Activated CD8-positive, alpha-beta T cell treated with anti-CD3 and anti-CD28 coated beads, Interleukin-2, amount 10 ng/mL, durations not matched to agents 7 days and 5 days (primary cell): ENCODE measurements around the gene PABPN1. TPM values are rescaled to one million over a fixed set of nuclear protein-coding genes. Genes with fewer than 3 reads are reported as not detected.

Experiments
- ATAC-seq: fragments of 150-1000 bp; cut with Tn5 transposase; one replicate; pipeline ENCODE4 v1.10.0; 2021; ENCODE audit warnings: moderate library complexity
- CTCF ChIA-PET: fragments of 350-600 bp; sonication (Branson Sonifier 250); formaldehyde crosslinking; loops from one replicate; lab custom pipeline; 2021; ENCODE audit warnings: antibody characterized with exemption; lab: Charles Lee
- POLR2A ChIA-PET: fragments of 350-600 bp; sonication (Branson Sonifier 250); formaldehyde crosslinking; loops from one replicate; lab custom pipeline; 2021; ENCODE audit warnings: antibody characterized with exemption; lab: Charles Lee
- DNase-seq: peaks from one replicate; pipeline ENCODE4 v3.0.0-alpha.2; 2020
- H3K27ac Mint-ChIP-seq: one replicate; pipeline ENCODE4 v1.8.0; 2021; ENCODE audit warnings: mild to moderate bottlenecking, mixed read lengths
- H3K27me3 Mint-ChIP-seq: one replicate; pipeline ENCODE4 v1.8.0; 2021; ENCODE audit warnings: low read depth, mixed read lengths
- H3K36me3 Mint-ChIP-seq: one replicate; pipeline ENCODE4 v1.8.0; 2021; ENCODE audit warnings: low read depth, mixed read lengths
- H3K4me1 Mint-ChIP-seq: one replicate; pipeline ENCODE4 v1.8.0; 2021; ENCODE audit warnings: low read depth, mixed read lengths
- H3K4me3 Mint-ChIP-seq: one replicate; pipeline ENCODE4 v1.8.0; 2021; ENCODE audit warnings: mild to moderate bottlenecking, mixed read lengths
- H3K9me3 Mint-ChIP-seq: one replicate; pipeline ENCODE4 v1.8.0; 2022; ENCODE audit warnings: mixed read lengths; ENCODE audit not compliant: insufficient read depth
- total RNA-seq, 2 experiments: library from RNA; stranded (reverse); gene quantifications; one replicate each; pipeline ENCODE4 v1.2.3, GENCODE V29; 2021

The PABPN1 gene
- total RNA-seq, 2 experiments from 2014 or later = 200 to 210 TPM

DNA sequence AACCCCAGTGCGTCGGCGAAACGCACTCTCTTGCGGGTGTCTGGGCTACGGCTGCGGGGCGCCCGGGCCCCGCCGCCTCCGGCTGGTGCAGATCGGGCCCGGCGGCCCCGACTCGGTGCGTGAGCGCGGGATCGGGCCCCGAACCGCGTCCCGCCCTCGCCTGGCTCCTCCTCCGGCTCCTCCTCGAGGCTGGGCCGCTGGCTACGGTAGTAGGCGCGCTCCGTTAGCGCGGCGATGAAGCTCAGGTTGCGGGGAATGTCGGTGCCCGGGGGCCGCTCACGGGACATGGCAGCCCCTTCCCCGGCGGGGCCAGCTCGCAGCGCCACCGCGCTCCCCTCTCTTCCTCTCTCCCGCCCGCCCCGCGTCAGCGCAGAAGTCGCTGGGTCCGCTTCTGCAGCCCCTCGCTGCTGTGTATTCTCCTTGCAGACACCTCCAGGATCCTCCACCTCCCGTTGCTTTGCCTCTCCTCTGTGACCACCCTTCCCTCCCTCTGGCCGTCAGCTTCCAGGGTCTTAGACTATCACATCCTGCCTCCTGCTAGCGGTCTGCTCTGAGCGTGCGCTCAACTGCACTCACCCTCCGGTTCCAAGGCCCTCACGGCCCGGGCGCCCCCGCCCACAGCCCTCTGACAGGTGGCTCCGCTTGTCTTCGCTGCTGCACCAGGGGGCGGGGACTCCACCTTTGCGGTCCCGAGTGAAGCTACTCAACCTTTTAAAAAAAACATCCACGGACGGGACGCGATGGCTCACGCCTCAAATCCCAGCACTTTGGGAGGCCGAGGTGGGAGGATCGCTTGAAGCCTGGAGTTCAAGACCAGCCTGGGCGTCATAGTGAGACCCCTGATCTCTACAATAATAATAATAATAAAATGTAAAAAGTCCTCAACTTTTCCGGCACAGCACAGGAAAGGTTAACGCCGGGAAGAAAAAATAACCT, 18.7 kb upstream of the PABPN1 start, which contains the start of gene PPP1R3E:
TSS of gene PPP1R3E (minus strand) at position 570 of the 936 bp plus-strand sequence. CDS start at position 287, 283 bp downstream.
- Mint-ChIP-seq H3K4me1 (peaks cover 37% of the 10 kb centered on the region), H3K27ac (peak within 1 kb of the TSS; percentile 99), H3K27me3 (peaks cover 15% of the 10 kb centered on the region), H3K9me3 (no peaks in the 10 kb centered on the region), H3K36me3 (peaks cover 14% of the 10 kb centered on the region), H3K4me3 (peak within 1 kb of the TSS; percentile 94)
- CTCF ChIA-PET = interaction anchor here (0.7 to 6.9 kb wide), 10 partner anchors 10 to 234 kb away, joined by 3 to 75 read pairs (median 6); partner anchors contain the start of genes ACIN1, C14orf119, HOMEZ and PABPN1
- ATAC-seq = peak; percentile 48
- POLR2A ChIA-PET = interaction anchor here (0.5 to 4.6 kb wide), 12 partner anchors 8 to 1832 kb away, joined by 3 to 115 read pairs (median 4); partner anchors contain the start of genes ACIN1, C14orf119, HOMEZ and PABPN1
- peak; percentile 90 for DNase-seq

GRCh38 chr14:23306412-23307145, 14.7 kb upstream of the PABPN1 start, which contains the start of gene BCL2L2:
Gene BCL2L2, plus strand, starts transcription at chr14:23306833. Its CDS starts 935 bp downstream, at chr14:23307768.
- no peak for ATAC-seq
- ChIA-PET POLR2A (interaction anchor here (1.1 to 1.5 kb wide), 2 partner anchors 14 to 15 kb away, joined by 4 to 5 read pairs; partner anchors contain the start of gene PABPN1), CTCF (interaction anchor here (0.6 to 1.6 kb wide), 5 partner anchors 14 to 230 kb away, joined by 3 to 5 read pairs (median 3); partner anchors contain the start of gene PABPN1)
- peaks cover 2% of the 10 kb centered on the region for H3K36me3 Mint-ChIP-seq
- H3K9me3 Mint-ChIP-seq = no peaks in the 10 kb centered on the region
- peaks cover 28% of the 10 kb centered on the region for H3K4me1 Mint-ChIP-seq
- H3K27ac Mint-ChIP-seq = peak within 1 kb of the TSS; percentile 25
- peak within 1 kb of the TSS; percentile 63 for H3K4me3 Mint-ChIP-seq
- peaks cover 25% of the 10 kb centered on the region for H3K27me3 Mint-ChIP-seq
- DNase-seq = peak; percentile 58

- H3K9me3 Mint-ChIP-seq = no peaks in the 10 kb centered on the region
- POLR2A ChIA-PET = interaction anchor here (3.1 kb wide), 1 partner anchor 14 kb away, joined by 20 read pairs; the partner anchor contains the start of gene PABPN1
- H3K27ac Mint-ChIP-seq = no peak overlapping the region
- peak overlapping the region; percentile 63 for H3K4me3 Mint-ChIP-seq
- CTCF ChIA-PET = interaction anchor here (0.6 to 1.6 kb wide), 5 partner anchors 12 to 231 kb away, joined by 3 to 5 read pairs (median 3); partner anchors contain the start of gene PABPN1
- no peak for DNase-seq
- H3K36me3 Mint-ChIP-seq = no peaks in the 10 kb centered on the region
- ATAC-seq = no peak
- peaks cover 28% of the 10 kb centered on the region for H3K4me1 Mint-ChIP-seq
- H3K27me3 Mint-ChIP-seq = peaks cover 27% of the 10 kb centered on the region
These were observed 14.1 kb upstream of the PABPN1 start for GRCh38 chr14:23307146-23307530.

GRCh38 chr14:23307687-23308644, 13.3 kb upstream of the PABPN1 start:
- H3K27ac Mint-ChIP-seq = peak overlapping the region; percentile 43
- no peaks in the 10 kb centered on the region for H3K36me3 Mint-ChIP-seq
- no peak for ATAC-seq
- no peak overlapping the region for H3K4me3 Mint-ChIP-seq
- ChIA-PET CTCF (interaction anchor here (0.6 to 1.6 kb wide), 4 partner anchors 13 to 188 kb away, joined by 3 to 5 read pairs (median 3); partner anchors contain the start of gene PABPN1), POLR2A (interaction anchor here (3.1 kb wide), 1 partner anchor 13 kb away, joined by 20 read pairs; the partner anchor contains the start of gene PABPN1)
- H3K9me3 Mint-ChIP-seq = no peaks in the 10 kb centered on the region
- peaks cover 27% of the 10 kb centered on the region for H3K27me3 Mint-ChIP-seq
- H3K4me1 Mint-ChIP-seq = peaks cover 24% of the 10 kb centered on the region
- no peak for DNase-seq

GRCh38 chr14:23308721-23309445, 12.4 kb upstream of the PABPN1 start:
- H3K4me1 Mint-ChIP-seq = peaks cover 17% of the 10 kb centered on the region
- no peaks in the 10 kb centered on the region for H3K36me3 Mint-ChIP-seq
- H3K9me3 Mint-ChIP-seq = no peaks in the 10 kb centered on the region
- ChIA-PET POLR2A (interaction anchor here (3.1 kb wide), 1 partner anchor 12 kb away, joined by 20 read pairs; the partner anchor contains the start of gene PABPN1), CTCF (interaction anchor here (2.6 kb wide), 1 partner anchor 12 kb away, joined by 13 read pairs; the partner anchor contains the start of gene PABPN1)
- H3K4me3 Mint-ChIP-seq = no peak overlapping the region
- no peak for ATAC-seq
- H3K27me3 Mint-ChIP-seq = peaks cover 27% of the 10 kb centered on the region
- H3K27ac Mint-ChIP-seq = no peak overlapping the region
- no peak for DNase-seq

- DNase-seq (no peak), ATAC-seq (no peak)
- H3K27me3 Mint-ChIP-seq = peaks cover 22% of the 10 kb centered on the region
- CTCF ChIA-PET = interaction anchor here (2.6 kb wide), 1 partner anchor 10 kb away, joined by 13 read pairs; the partner anchor contains the start of gene PABPN1
- H3K4me1 Mint-ChIP-seq = peaks cover 16% of the 10 kb centered on the region
- H3K36me3 Mint-ChIP-seq = no peaks in the 10 kb centered on the region
- POLR2A ChIA-PET = interaction anchor here (0.6 to 1.3 kb wide), 6 partner anchors 8 to 105 kb away, joined by 3 to 12 read pairs (median 3); partner anchors contain the start of genes PABPN1 and PPP1R3E
- no peaks in the 10 kb centered on the region for H3K9me3 Mint-ChIP-seq
- no peak overlapping the region for H3K4me3 Mint-ChIP-seq
- H3K27ac Mint-ChIP-seq = no peak overlapping the region
These were observed 10.7 kb upstream of the PABPN1 start for GRCh38 chr14:23310546-23310945.

DNA sequence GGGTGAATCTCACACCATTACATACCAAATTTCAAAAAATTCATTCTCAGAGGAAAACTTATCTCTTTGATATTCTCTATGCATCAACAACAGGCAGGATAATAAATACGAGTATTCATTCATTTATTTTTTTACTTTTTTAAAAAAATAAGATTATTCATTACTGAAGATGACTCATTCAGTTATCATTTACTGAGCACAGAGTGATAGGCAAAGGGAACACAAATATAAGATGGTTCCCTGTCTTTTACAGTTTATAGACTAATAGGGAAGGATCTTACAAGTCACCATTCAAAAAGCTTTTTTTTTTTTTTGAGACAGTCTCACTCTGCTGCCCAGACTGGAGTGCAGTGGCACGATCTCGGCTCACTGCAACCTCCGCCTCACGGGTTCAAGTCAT, 5.0 kb upstream of the PABPN1 start:
- ATAC-seq = no peak
- CTCF ChIA-PET = interaction anchor here (4.8 kb wide), 1 partner anchor 16 kb away, joined by 12 read pairs; no protein-coding TSS in a partner anchor
- H3K27ac Mint-ChIP-seq = no peak overlapping the region
- POLR2A ChIA-PET = no interaction called here
- no peak overlapping the region for H3K4me3 Mint-ChIP-seq
- DNase-seq = no peak
- no peaks in the 10 kb centered on the region for H3K9me3 Mint-ChIP-seq
- H3K36me3 Mint-ChIP-seq = peaks cover 10% of the 10 kb centered on the region
- peaks cover 2% of the 10 kb centered on the region for H3K27me3 Mint-ChIP-seq
- H3K4me1 Mint-ChIP-seq = peaks cover 15% of the 10 kb centered on the region

- ChIA-PET POLR2A (interaction anchor here (0.6 to 6.2 kb wide), 13 partner anchors 8 to 1844 kb away, joined by 3 to 115 read pairs (median 6); partner anchors contain the start of genes ACIN1, C14orf119, HOMEZ and OXA1L), CTCF (interaction anchor here (1.0 to 4.8 kb wide), 16 partner anchors 10 to 262 kb away, joined by 3 to 75 read pairs (median 7); partner anchors contain the start of genes CDH24, HOMEZ and PPP1R3E)
- DNase-seq (no peak), ATAC-seq (no peak)
- peaks cover 39% of the 10 kb centered on the region for H3K36me3 Mint-ChIP-seq
- H3K4me1 Mint-ChIP-seq = peaks cover 33% of the 10 kb centered on the region
- peak overlapping the region; percentile 92 for H3K4me3 Mint-ChIP-seq
- no peaks in the 10 kb centered on the region for H3K9me3 Mint-ChIP-seq
- H3K27ac Mint-ChIP-seq = peak overlapping the region; percentile 97
- no peaks in the 10 kb centered on the region for H3K27me3 Mint-ChIP-seq
These were observed 1.3 kb upstream of the PABPN1 start for GRCh38 chr14:23319746-23320583.
